Hepatocyte (in vitro differentiated cells): ENCODE data around the gene COL28A1.

Experiments used
- EZH2 ChIP-seq: fragments of 200-600 bp; sonication (generic); IDR thresholded peaks from 2 replicates; pipeline ENCODE4 v1.6.1; 2016; ENCODE audit warnings: antibody characterized with exemption, mild to moderate bottlenecking, borderline replicate concordance
- EZH2phosphoT487 ChIP-seq: fragments of 200-600 bp; sonication (generic); IDR thresholded peaks from one replicate; pipeline ENCODE4 v1.6.1; 2018; ENCODE audit warnings: antibody characterized with exemption, mild to moderate bottlenecking, low read depth, moderate library complexity; ENCODE audit not compliant: unreplicated experiment, severe bottlenecking
- TF ChIP-seq, protein P1 (sequence below): fragments of 200-600 bp; sonication (generic); IDR thresholded peaks from 2 replicates; pipeline ENCODE4 v1.5.1; 2016; ENCODE audit warnings: antibody characterized with exemption, mild to moderate bottlenecking; ENCODE audit not compliant: poor library complexity

DNA sequence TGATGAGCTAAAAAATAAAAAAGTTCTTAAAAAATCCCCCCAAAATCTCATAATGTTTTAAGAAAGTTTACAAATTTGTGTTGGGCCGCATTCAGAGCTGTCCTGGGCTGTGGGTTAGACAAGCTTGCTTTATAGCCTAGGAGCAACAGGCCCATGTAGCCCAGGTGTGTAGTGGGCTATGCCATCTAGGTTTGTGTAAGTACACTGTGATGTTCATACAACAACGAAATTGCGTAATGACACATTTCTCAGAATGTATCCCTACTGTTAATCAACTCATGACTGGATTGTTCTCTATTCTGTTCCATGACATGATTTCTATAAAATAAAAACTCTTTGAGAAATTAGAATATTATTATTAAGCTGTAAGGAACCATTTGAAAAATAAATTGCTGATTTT lies 44.0 kb upstream of the COL28A1 start:
- TF ChIP-seq, protein P1, sequence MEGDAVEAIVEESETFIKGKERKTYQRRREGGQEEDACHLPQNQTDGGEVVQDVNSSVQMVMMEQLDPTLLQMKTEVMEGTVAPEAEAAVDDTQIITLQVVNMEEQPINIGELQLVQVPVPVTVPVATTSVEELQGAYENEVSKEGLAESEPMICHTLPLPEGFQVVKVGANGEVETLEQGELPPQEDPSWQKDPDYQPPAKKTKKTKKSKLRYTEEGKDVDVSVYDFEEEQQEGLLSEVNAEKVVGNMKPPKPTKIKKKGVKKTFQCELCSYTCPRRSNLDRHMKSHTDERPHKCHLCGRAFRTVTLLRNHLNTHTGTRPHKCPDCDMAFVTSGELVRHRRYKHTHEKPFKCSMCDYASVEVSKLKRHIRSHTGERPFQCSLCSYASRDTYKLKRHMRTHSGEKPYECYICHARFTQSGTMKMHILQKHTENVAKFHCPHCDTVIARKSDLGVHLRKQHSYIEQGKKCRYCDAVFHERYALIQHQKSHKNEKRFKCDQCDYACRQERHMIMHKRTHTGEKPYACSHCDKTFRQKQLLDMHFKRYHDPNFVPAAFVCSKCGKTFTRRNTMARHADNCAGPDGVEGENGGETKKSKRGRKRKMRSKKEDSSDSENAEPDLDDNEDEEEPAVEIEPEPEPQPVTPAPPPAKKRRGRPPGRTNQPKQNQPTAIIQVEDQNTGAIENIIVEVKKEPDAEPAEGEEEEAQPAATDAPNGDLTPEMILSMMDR, result no peak
- TF ChIP-seq EZH2phosphoT487, result no peak
- TF ChIP-seq EZH2, result no peak
